Ascending aorta (tissue), 2 donors: Measurements from ENCODE around the gene JAM3. TPM values are rescaled to one million over a fixed set of nuclear protein-coding genes. Genes with fewer than 3 reads are reported as not detected.
A peak's percentile ranks its signal among the peaks of the same experiment; 100 is the strongest.
"Not testable (repeated sequence)": the region's sequence is repeated elsewhere in the genome, so short reads cannot be mapped to it uniquely, and the experiment has no call there.

Experiments
- DNase-seq, 2 donors: peaks; one replicate each; pipeline ENCODE4 v3.0.0-alpha.2; 2019; ENCODE audit warnings: low spot score in 2 of 2
- H3K27ac ChIP-seq, 2 donors: fragments of 200-600 bp; sonication (generic); one replicate each; pipeline ENCODE4 v1.5.1; 2016 to 2017; ENCODE audit warnings: mild to moderate bottlenecking in 1 of 2
- H3K27me3 ChIP-seq: fragments of 200-600 bp; sonication (generic); one replicate; pipeline ENCODE4 v1.5.1; 2017
- H3K36me3 ChIP-seq, 2 donors: fragments of 200-600 bp; sonication (generic); one replicate each; pipeline ENCODE4 v1.5.1; 2016
- H3K4me1 ChIP-seq, 2 donors: fragments of 200-600 bp; sonication (generic); one replicate each; pipeline ENCODE4 v1.5.1; 2016 to 2017; ENCODE audit warnings: mild to moderate bottlenecking in 1 of 2
- H3K4me3 ChIP-seq, 2 donors: fragments of 200-600 bp; sonication (generic); one replicate each; pipeline ENCODE4 v1.5.1; 2016 to 2017; ENCODE audit warnings: mild to moderate bottlenecking in 1 of 2
- H3K9me3 ChIP-seq, 2 donors: fragments of 200-600 bp; sonication (generic); one replicate each; pipeline ENCODE4 v1.5.1; 2016
- CTCF ChIP-seq, 3 experiments: fragments of 200-600 bp in 2 of 3; fragments of 450-650 bp in 1 of 3; sonication (generic) in 2 of 3; IDR thresholded peaks; one replicate each; pipeline ENCODE4 v1.5.1; 2016 to 2019; ENCODE audit warnings: antibody characterized with exemption in 3 of 3, mild to moderate bottlenecking in 1 of 3, moderate library complexity in 1 of 3
- intact Hi-C: fragments of 100-400 bp; cut with DNase I; formaldehyde crosslinking; loops from one replicate; pipeline ENCODE4 v1.15.1; 2023
- total RNA-seq: library from RNA; depleted of rRNA; stranded (reverse); fragments of >200 nt; gene quantifications from one replicate; pipeline ENCODE4 v1.1.0, GENCODE V29; 2016

The JAM3 gene
- total RNA-seq, 1 donor from 2014 or later, result 59.8 TPM

GRCh38 chr11:134072844-134073243, 4.0 kb downstream of the JAM3 start:
- intact Hi-C loops, result no loop called here
- Histone ChIP-seq H3K4me1 (peaks cover 0 to 10% of the 10 kb centered on the region in 2 donors), H3K36me3 (no peaks in the 10 kb centered on the region), H3K27me3 (no peaks in the 10 kb centered on the region), H3K4me3 (no peak overlapping the region), H3K9me3 (no peaks in the 10 kb centered on the region), H3K27ac (peak overlapping the region in 1 of 2 donors; percentile 20)
- no peak for DNase-seq
- no peak for TF ChIP-seq CTCF (IDR thresholded peaks at IDR 0.05)

GRCh38 chr11:134074346-134074745, 5.5 kb downstream of the JAM3 start:
- peaks cover 0 to 12% of the 10 kb centered on the region in 2 donors for H3K4me1 ChIP-seq
- intact Hi-C loops, result no loop called here
- TF ChIP-seq CTCF (IDR thresholded peaks at IDR 0.05), result no peak
- peak overlapping the region in 1 of 2 donors; percentile 52 for H3K27ac ChIP-seq
- DNase-seq, result no peak
- no peak overlapping the region for H3K4me3 ChIP-seq
- H3K9me3 ChIP-seq, result no peaks in the 10 kb centered on the region
- no peaks in the 10 kb centered on the region for H3K36me3 ChIP-seq
- no peaks in the 10 kb centered on the region for H3K27me3 ChIP-seq

GRCh38 chr11:134074766-134075165, 5.9 kb downstream of the JAM3 start:
- Histone ChIP-seq H3K4me1 (peaks cover 0 to 13% of the 10 kb centered on the region in 2 donors), H3K4me3 (no peak overlapping the region), H3K36me3 (no peaks in the 10 kb centered on the region), H3K27me3 (no peaks in the 10 kb centered on the region), H3K27ac (peak overlapping the region in 1 of 2 donors; percentile 52), H3K9me3 (no peaks in the 10 kb centered on the region)
- DNase-seq, result no peak
- TF ChIP-seq CTCF (IDR thresholded peaks at IDR 0.05), result no peak
- intact Hi-C loops, result no loop called here

GRCh38 chr11:134079317-134079716, 10.4 kb downstream of the JAM3 start:
- Histone ChIP-seq H3K9me3 (no peaks in the 10 kb centered on the region), H3K27ac (no peak overlapping the region), H3K4me1 (peaks cover 0 to 2% of the 10 kb centered on the region in 2 donors), H3K4me3 (no peak overlapping the region), H3K36me3 (no peaks in the 10 kb centered on the region), H3K27me3 (no peaks in the 10 kb centered on the region)
- intact Hi-C loops, result no loop called here
- DNase-seq, result no peak
- TF ChIP-seq CTCF (IDR thresholded peaks at IDR 0.05), result no peak

GRCh38 chr11:134081258-134081657, 12.4 kb downstream of the JAM3 start:
- DNase-seq, H3K27ac ChIP-seq, H3K4me1 ChIP-seq, H3K36me3 ChIP-seq, H3K9me3 ChIP-seq, intact Hi-C loops, H3K27me3 ChIP-seq, H3K4me3 ChIP-seq: not testable (repeated sequence)

- DNase-seq, result no peak
- TF ChIP-seq CTCF (IDR thresholded peaks at IDR 0.05), result no peak
- Histone ChIP-seq H3K27me3 (no peaks in the 10 kb centered on the region), H3K4me1 (peaks cover 0 to 2% of the 10 kb centered on the region in 2 donors), H3K27ac (no peak overlapping the region), H3K9me3 (no peaks in the 10 kb centered on the region), H3K36me3 (no peaks in the 10 kb centered on the region), H3K4me3 (no peak overlapping the region)
- intact Hi-C loops, result no loop called here
Measured at GRCh38 chr11:134082990-134083389, 14.1 kb downstream of the JAM3 start.
